GM21528 (cell line): ENCODE results near the gene LILRB5.
"Not testable (repeated sequence)": the region's sequence is repeated elsewhere in the genome, so short reads cannot be mapped to it uniquely, and the experiment has no call there.

Experiments
- ATAC-seq: cut with Tn5 transposase; IDR thresholded peaks from one replicate; pipeline ENCODE4 v1.9.1; 2021; ENCODE audit warnings: mild to moderate bottlenecking, moderate library complexity; ENCODE audit not compliant: unreplicated experiment, low FRiP score

LILRB5 gene

GRCh38 chr19:54257116-54257480 lies at the start of gene LILRB5:
LILRB5 (minus strand) TSS chr19:54257273; CDS start chr19:54257193, 80 bp downstream.
- ATAC-seq = no peak

- no peak for ATAC-seq
Measured at GRCh38 chr19:54305141-54305540, 48.1 kb upstream of the LILRB5 start.

GRCh38 chr19:54302257-54302656 lies 45.2 kb upstream of the LILRB5 start:
- ATAC-seq = no peak

- no peak for ATAC-seq
Measured at GRCh38 chr19:54299515-54299914, 42.4 kb upstream of the LILRB5 start.

- no peak for ATAC-seq
Measured at GRCh38 chr19:54299126-54299498, 42.0 kb upstream of the LILRB5 start.

GRCh38 chr19:54298357-54299125 lies 41.5 kb upstream of the LILRB5 start:
- no peak for ATAC-seq

GRCh38 chr19:54297759-54298305 lies 40.8 kb upstream of the LILRB5 start:
- ATAC-seq = no peak

- no peak for ATAC-seq
Measured at GRCh38 chr19:54294539-54294938, 37.5 kb upstream of the LILRB5 start.

GRCh38 chr19:54289160-54289559 lies 32.1 kb upstream of the LILRB5 start:
- not testable (repeated sequence) for ATAC-seq

- no peak for ATAC-seq
Measured at GRCh38 chr19:54287456-54287855, 30.4 kb upstream of the LILRB5 start.

- not testable (repeated sequence) for ATAC-seq
Measured at GRCh38 chr19:54286283-54286682, 29.2 kb upstream of the LILRB5 start.

GRCh38 chr19:54285427-54286056 lies 28.5 kb upstream of the LILRB5 start:
- not testable (repeated sequence) for ATAC-seq

- ATAC-seq = no peak
Measured at GRCh38 chr19:54282686-54283470, 25.8 kb upstream of the LILRB5 start.

GRCh38 chr19:54281729-54282075 lies 24.6 kb upstream of the LILRB5 start:
- not testable (repeated sequence) for ATAC-seq

GRCh38 chr19:54281007-54281728 lies 24.1 kb upstream of the LILRB5 start, which contains the start of gene LILRB2:
LILRB2 (minus strand) TSS chr19:54281110; CDS start chr19:54280496, 614 bp downstream.
- no peak for ATAC-seq

GRCh38 chr19:54280441-54280840 lies 23.4 kb upstream of the LILRB5 start:
- ATAC-seq = not testable (repeated sequence)

GRCh38 chr19:54280025-54280424 lies 23.0 kb upstream of the LILRB5 start:
- ATAC-seq = not testable (repeated sequence)

- ATAC-seq = no peak
Measured at GRCh38 chr19:54279406-54279962, 22.4 kb upstream of the LILRB5 start.

GRCh38 chr19:54278571-54279195 lies 21.6 kb upstream of the LILRB5 start:
- ATAC-seq = not testable (repeated sequence)
